Ishikawa (cell line): ENCODE results near the gene DDIT4.

Experiments
- CEBPB ChIP-seq: IDR thresholded peaks from 2 replicates; pipeline ENCODE4 v1.6.1; 2012
- CREB1 ChIP-seq: IDR thresholded peaks from 2 replicates; pipeline ENCODE4 v1.6.1; 2012; ENCODE audit warnings: low read depth
- EGR1 ChIP-seq: IDR thresholded peaks from 2 replicates; pipeline ENCODE4 v1.6.1; 2012
- EP300 ChIP-seq: IDR thresholded peaks from 2 replicates; pipeline ENCODE4 v1.6.1; 2012; ENCODE audit warnings: borderline replicate concordance
- FOXM1 ChIP-seq: IDR thresholded peaks from 2 replicates; pipeline ENCODE4 v1.6.1; 2012; ENCODE audit warnings: low read depth, borderline replicate concordance
- NFIC ChIP-seq: IDR thresholded peaks from 2 replicates; pipeline ENCODE4 v1.6.1; 2012
- RAD21 ChIP-seq: IDR thresholded peaks from 2 replicates; pipeline ENCODE4 v1.6.1; 2012; ENCODE audit warnings: low read depth
- TAF1 ChIP-seq: IDR thresholded peaks from 2 replicates; pipeline ENCODE4 v1.6.1; 2012; ENCODE audit warnings: low read depth, mild to moderate bottlenecking
- TCF12 ChIP-seq: IDR thresholded peaks from 2 replicates; pipeline ENCODE4 v1.6.1; 2012; ENCODE audit warnings: low read depth
- TEAD4 ChIP-seq: IDR thresholded peaks from 2 replicates; pipeline ENCODE4 v1.6.1; 2012
- YY1 ChIP-seq: IDR thresholded peaks from 2 replicates; pipeline ENCODE4 v1.6.1; 2012; ENCODE audit warnings: low read depth
- ZBTB7A ChIP-seq: IDR thresholded peaks from 2 replicates; pipeline ENCODE4 v1.6.1; 2012; ENCODE audit warnings: low read depth
- TF ChIP-seq, protein P1 (sequence below): IDR thresholded peaks from 2 replicates; pipeline ENCODE4 v1.6.1; 2012; ENCODE audit warnings: low read depth, mild to moderate bottlenecking
- TF ChIP-seq, protein P2 (sequence below): IDR thresholded peaks from 2 replicates; pipeline ENCODE4 v1.6.1; 2012
- TF ChIP-seq, protein P3 (sequence below): IDR thresholded peaks from 2 replicates; pipeline ENCODE4 v1.6.1; 2012

DDIT4 gene

DNA sequence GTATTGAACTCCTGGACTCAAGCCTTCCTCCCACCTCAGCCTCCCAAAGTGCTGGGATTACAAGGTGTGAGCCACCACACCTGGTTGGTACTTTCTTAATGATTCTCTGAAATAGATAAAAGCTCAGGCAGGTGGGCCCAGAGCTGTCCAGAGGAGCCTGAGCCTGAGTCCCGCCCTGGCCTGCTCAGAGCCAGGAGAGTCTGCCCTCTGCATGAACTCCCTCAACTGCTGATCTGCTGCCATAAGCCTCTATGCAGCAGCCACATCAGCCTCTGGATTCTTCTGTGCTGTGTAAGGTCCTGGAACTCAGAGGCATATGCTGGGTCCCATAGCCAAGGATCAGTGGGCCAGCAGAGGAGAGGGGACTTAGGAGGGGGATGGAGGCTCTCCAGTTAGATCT, 23.1 kb upstream of the DDIT4 start:
- no peak for TF ChIP-seq CEBPB
- TF ChIP-seq TAF1: no peak
- TF ChIP-seq, protein P1, sequence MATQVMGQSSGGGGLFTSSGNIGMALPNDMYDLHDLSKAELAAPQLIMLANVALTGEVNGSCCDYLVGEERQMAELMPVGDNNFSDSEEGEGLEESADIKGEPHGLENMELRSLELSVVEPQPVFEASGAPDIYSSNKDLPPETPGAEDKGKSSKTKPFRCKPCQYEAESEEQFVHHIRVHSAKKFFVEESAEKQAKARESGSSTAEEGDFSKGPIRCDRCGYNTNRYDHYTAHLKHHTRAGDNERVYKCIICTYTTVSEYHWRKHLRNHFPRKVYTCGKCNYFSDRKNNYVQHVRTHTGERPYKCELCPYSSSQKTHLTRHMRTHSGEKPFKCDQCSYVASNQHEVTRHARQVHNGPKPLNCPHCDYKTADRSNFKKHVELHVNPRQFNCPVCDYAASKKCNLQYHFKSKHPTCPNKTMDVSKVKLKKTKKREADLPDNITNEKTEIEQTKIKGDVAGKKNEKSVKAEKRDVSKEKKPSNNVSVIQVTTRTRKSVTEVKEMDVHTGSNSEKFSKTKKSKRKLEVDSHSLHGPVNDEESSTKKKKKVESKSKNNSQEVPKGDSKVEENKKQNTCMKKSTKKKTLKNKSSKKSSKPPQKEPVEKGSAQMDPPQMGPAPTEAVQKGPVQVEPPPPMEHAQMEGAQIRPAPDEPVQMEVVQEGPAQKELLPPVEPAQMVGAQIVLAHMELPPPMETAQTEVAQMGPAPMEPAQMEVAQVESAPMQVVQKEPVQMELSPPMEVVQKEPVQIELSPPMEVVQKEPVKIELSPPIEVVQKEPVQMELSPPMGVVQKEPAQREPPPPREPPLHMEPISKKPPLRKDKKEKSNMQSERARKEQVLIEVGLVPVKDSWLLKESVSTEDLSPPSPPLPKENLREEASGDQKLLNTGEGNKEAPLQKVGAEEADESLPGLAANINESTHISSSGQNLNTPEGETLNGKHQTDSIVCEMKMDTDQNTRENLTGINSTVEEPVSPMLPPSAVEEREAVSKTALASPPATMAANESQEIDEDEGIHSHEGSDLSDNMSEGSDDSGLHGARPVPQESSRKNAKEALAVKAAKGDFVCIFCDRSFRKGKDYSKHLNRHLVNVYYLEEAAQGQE: no peak
- TF ChIP-seq TCF12: no peak
- TF ChIP-seq TEAD4: no peak
- no peak for TF ChIP-seq ZBTB7A
- TF ChIP-seq, protein P2, sequence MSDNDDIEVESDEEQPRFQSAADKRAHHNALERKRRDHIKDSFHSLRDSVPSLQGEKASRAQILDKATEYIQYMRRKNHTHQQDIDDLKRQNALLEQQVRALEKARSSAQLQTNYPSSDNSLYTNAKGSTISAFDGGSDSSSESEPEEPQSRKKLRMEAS: no peak
- no peak for TF ChIP-seq RAD21
- no peak for TF ChIP-seq NFIC
- TF ChIP-seq, protein P3, sequence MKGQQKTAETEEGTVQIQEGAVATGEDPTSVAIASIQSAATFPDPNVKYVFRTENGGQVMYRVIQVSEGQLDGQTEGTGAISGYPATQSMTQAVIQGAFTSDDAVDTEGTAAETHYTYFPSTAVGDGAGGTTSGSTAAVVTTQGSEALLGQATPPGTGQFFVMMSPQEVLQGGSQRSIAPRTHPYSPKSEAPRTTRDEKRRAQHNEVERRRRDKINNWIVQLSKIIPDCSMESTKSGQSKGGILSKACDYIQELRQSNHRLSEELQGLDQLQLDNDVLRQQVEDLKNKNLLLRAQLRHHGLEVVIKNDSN: no peak
- TF ChIP-seq FOXM1: no peak

DNA sequence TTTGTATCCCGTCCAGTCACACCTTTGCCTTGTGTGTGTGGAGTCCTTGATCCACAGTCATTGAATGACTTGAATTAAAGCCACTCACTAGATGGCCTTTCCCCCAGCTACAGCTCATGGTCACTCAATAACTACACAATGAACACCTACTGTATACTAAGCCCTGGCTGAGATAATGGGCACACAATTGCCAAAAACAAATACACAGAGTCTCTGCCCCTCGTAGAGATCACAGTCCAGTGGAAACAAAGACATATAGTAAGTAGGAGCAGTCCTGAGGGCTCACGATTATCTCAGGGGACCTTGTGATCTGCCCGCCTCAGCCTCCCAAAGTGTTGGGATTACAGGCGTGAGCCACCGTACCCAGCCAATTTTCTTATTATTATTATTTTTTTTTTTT, 22.1 kb upstream of the DDIT4 start:
- TF ChIP-seq, protein P1: no peak
- TF ChIP-seq, protein P2: no peak
- TF ChIP-seq CEBPB (no peak), NFIC (no peak), TEAD4 (no peak), FOXM1 (no peak), ZBTB7A (no peak), RAD21 (no peak), TAF1 (no peak), TCF12 (no peak), CREB1 (no peak), EGR1 (no peak), EP300 (no peak), YY1 (no peak)
- TF ChIP-seq, protein P3: no peak

DNA sequence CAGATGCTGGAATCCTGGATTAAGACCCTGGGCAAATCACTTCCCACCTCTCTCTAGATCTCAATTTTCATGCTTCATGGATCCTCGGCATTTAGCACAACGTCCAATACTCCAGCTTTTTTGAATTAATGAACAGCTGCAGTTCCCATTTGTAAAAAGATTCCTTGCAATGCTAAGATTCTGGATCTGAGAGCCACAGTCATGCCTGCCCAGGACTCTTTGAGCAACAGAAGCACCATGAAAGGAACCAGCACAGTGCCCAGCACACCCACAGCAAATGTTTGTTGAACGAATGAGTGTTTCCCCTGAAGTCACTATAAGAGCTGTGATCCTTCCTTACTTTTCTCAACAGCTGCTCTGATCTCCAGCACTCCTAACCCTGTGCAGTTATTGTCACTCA, 20.8 kb upstream of the DDIT4 start:
- TF ChIP-seq, protein P2: no peak
- TF ChIP-seq YY1 (no peak), TEAD4 (no peak), TCF12 (no peak), NFIC (no peak), CEBPB (no peak), FOXM1 (no peak), CREB1 (no peak), EGR1 (no peak)
- TF ChIP-seq, protein P3: no peak
- TF ChIP-seq, protein P1: no peak

DNA sequence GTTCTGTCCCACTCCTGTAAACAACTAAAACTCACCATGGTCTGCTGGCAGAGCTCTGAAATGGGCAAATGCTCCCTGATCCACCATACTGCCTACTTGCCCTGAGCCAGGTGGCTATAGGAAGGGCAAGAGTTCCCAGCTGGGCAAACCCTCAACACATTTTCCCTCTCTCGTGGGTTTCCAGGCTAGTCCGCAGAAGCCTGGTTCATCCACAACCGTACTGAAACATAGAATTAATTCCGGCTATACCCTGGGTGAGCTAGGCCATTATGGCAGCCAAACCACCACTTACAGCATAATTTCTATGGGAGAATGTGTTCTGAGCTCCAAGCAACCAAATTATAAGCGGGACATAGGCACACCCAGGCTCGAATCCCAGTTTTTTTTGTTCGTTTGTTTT, 20.1 kb upstream of the DDIT4 start:
- no peak for TF ChIP-seq NFIC
- TF ChIP-seq, protein P1: no peak
- no peak for TF ChIP-seq TAF1
- TF ChIP-seq YY1: no peak
- TF ChIP-seq RAD21: no peak
- no peak for TF ChIP-seq CEBPB
- no peak for TF ChIP-seq TEAD4
